Endothelial cell of umbilical vein (primary cell): Measurements from ENCODE around the gene LMF2. TPM values are rescaled to one million over a fixed set of nuclear protein-coding genes. Genes with fewer than 3 reads are reported as not detected.

Experiments used
- BruUV-seq: library from RNA; stranded (reverse); fragments of 400-500 nt; replicated peaks from 2 replicates; lab custom pipeline; 2021; lab: Mats Ljungman, UMichigan
- CTCF ChIA-PET: fragments of 300-600, 350-600 bp; sonication (Branson Sonifier 250); formaldehyde crosslinking; loops from one replicate; lab custom pipeline; 2021; ENCODE audit warnings: antibody characterized with exemption, inconsistent platforms; lab: Charles Lee
- POLR2A ChIA-PET: fragments of 300-600, 350-600 bp; sonication (Branson Sonifier 250); formaldehyde crosslinking; loops from one replicate; lab custom pipeline; 2021; ENCODE audit warnings: antibody characterized with exemption, inconsistent platforms; lab: Charles Lee
- DNase-seq: peaks from one replicate; pipeline ENCODE4 v3.0.0-alpha.2; 2011; ENCODE audit warnings: low read depth, low spot score
- FAIRE-seq: peaks from 2 replicates; lab custom pipeline; 2011; peaks lifted over from hg19 to GRCh38; lab: Jason Lieb, UNC
- H2AFZ ChIP-seq: 2 replicates; pipeline ENCODE4 v1.6.0; 2012; ENCODE audit warnings: low read depth, low read length, control low read depth, inconsistent platforms
- H3K27ac ChIP-seq: 2 replicates; pipeline ENCODE4 v1.5.1; 2011; ENCODE audit warnings: low read depth, mild to moderate bottlenecking, control low read depth, low read length, moderate library complexity; ENCODE audit not compliant: insufficient read depth
- H3K27me3 ChIP-seq, 2 experiments: 2 replicates each; pipeline versions ENCODE4 v1.6.0 to v1.6.1; 2011; ENCODE audit warnings: low read length in 2 of 2, mixed read lengths in 1 of 2; ENCODE audit not compliant: control insufficient read depth in 2 of 2, insufficient read depth in 2 of 2
- H3K36me3 ChIP-seq, 2 experiments: 2 replicates in 1 of 2; 3 replicates in 1 of 2; pipeline ENCODE4 v1.5.1; 2011; ENCODE audit warnings: low read length in 2 of 2, mild to moderate bottlenecking in 1 of 2, moderate library complexity in 1 of 2; ENCODE audit not compliant: control insufficient read depth in 2 of 2, insufficient read depth in 2 of 2; ENCODE audit errors: extremely low read depth in 1 of 2
- H3K4me1 ChIP-seq: 3 replicates; pipeline ENCODE4 v1.5.1; 2011; ENCODE audit warnings: mild to moderate bottlenecking, low read length; ENCODE audit not compliant: control insufficient read depth, insufficient read depth; ENCODE audit errors: extremely low read depth
- H3K4me2 ChIP-seq: 2 replicates; pipeline ENCODE4 v1.6.1; 2011; ENCODE audit warnings: low read length, control low read depth, mixed read lengths; ENCODE audit not compliant: insufficient read depth
- H3K4me3 ChIP-seq, 3 experiments: fragments of 200-600 bp in 1 of 3; sonication (generic), shearing (Covaris generic) in 1 of 3; replicated peaks in 1 of 3; 2 replicates each; pipeline ENCODE4 v1.5.1; 2011 to 2016; ENCODE audit warnings: control low read depth in 3 of 3, low read length in 3 of 3, mild to moderate bottlenecking in 2 of 3, inconsistent platforms in 1 of 3, low read depth in 1 of 3, moderate library complexity in 1 of 3; ENCODE audit not compliant: insufficient read depth in 1 of 3
- H3K79me2 ChIP-seq: 2 replicates; pipeline ENCODE4 v1.6.0; 2012; ENCODE audit warnings: low read length, inconsistent platforms; ENCODE audit not compliant: control insufficient read depth, insufficient read depth
- H3K9ac ChIP-seq: replicated peaks from 2 replicates; pipeline ENCODE3; 2011; ENCODE audit warnings: low read length, control low read depth; ENCODE audit not compliant: insufficient read depth; ENCODE audit errors: extremely low read depth
- H3K9me1 ChIP-seq: replicated peaks from 3 replicates; pipeline ENCODE4 v1.6.0; 2011; ENCODE audit warnings: mild to moderate bottlenecking, low read length; ENCODE audit not compliant: control insufficient read depth, insufficient read depth; ENCODE audit errors: extremely low read depth
- H3K9me3 ChIP-seq: replicated peaks from 2 replicates; pipeline ENCODE4 v1.5.1; 2012; ENCODE audit warnings: low read length, inconsistent platforms; ENCODE audit not compliant: control insufficient read depth, insufficient read depth
- H4K20me1 ChIP-seq: replicated peaks from 2 replicates; pipeline ENCODE3; 2011; ENCODE audit warnings: mild to moderate bottlenecking, low read length; ENCODE audit not compliant: control insufficient read depth, insufficient read depth; ENCODE audit errors: extremely low read depth
- CTCF ChIP-seq, 2 donors: IDR thresholded peaks; 1 replicate in 1 of 2; 2 replicates in 1 of 2; pipeline ENCODE4 v1.5.1; 2011; ENCODE audit warnings: low read length in 2 of 2, mild to moderate bottlenecking in 2 of 2, moderate library complexity in 2 of 2, control low read depth in 1 of 2, inconsistent platforms in 1 of 2, low read depth in 1 of 2; ENCODE audit not compliant: insufficient read depth in 1 of 2; ENCODE audit errors: extremely low read depth in 1 of 2
- EZH2 ChIP-seq: IDR thresholded peaks from 2 replicates; pipeline ENCODE4 v1.6.1; 2012; ENCODE audit warnings: borderline replicate concordance, low read depth, mild to moderate bottlenecking, moderate library complexity, low read length, inconsistent platforms; ENCODE audit not compliant: severe bottlenecking
- FOS ChIP-seq: IDR thresholded peaks from 2 replicates; pipeline ENCODE4 v1.6.1; 2011; ENCODE audit warnings: mild to moderate bottlenecking, low read length, moderate library complexity, borderline replicate concordance; ENCODE audit not compliant: insufficient read depth
- GATA2 ChIP-seq: IDR thresholded peaks from 2 replicates; pipeline ENCODE4 v1.7.0; 2011; ENCODE audit warnings: low read depth, mild to moderate bottlenecking, moderate library complexity, mixed read lengths, low read length; ENCODE audit not compliant: insufficient read length, insufficient read depth
- JUN ChIP-seq: IDR thresholded peaks from 2 replicates; pipeline ENCODE4 v1.6.1; 2011; ENCODE audit warnings: borderline replicate concordance, low read depth; ENCODE audit not compliant: insufficient read length, insufficient read depth
- MAX ChIP-seq: IDR thresholded peaks from 2 replicates; pipeline ENCODE4 v1.6.1; 2011; ENCODE audit not compliant: insufficient read depth, insufficient read length
- MYC ChIP-seq: IDR thresholded peaks from one replicate; pipeline ENCODE4 v1.6.1; 2011; ENCODE audit warnings: mild to moderate bottlenecking, low read depth, low read length
- POLR2A ChIP-seq: IDR thresholded peaks from 2 replicates; pipeline ENCODE4 v1.6.1; 2012; ENCODE audit warnings: low read depth, mild to moderate bottlenecking, control low read depth, low read length
- POLR2AphosphoS5 ChIP-seq: IDR thresholded peaks from 2 replicates; pipeline ENCODE4 v1.6.1; 2012; ENCODE audit warnings: low read depth, mild to moderate bottlenecking, control low read depth, low read length, moderate library complexity; ENCODE audit not compliant: insufficient read depth
- dilution Hi-C: fragments of 300-500 bp; cut with MboI; formaldehyde crosslinking; loops from one replicate; pipeline ENCODE4 v1.15.0; 2019; ENCODE audit warnings: low sequenced_read_pairs; ENCODE audit not compliant: extremely low pct_ligation_motif_present
- intact Hi-C: fragments of 100-400 bp; cut with micrococcal nuclease; formaldehyde crosslinking; loops from one replicate; pipeline ENCODE4 v1.10.0; 2022
- polyA plus RNA-seq, 4 experiments: library from polyadenylated mRNA; depleted of rRNA in 3 of 4; stranded (reverse) in 3 of 4; unstranded in 1 of 4; fragments of >200 nt; gene quantifications; 2 replicates each; pipeline versions ENCODE4 v1.2.1 to v1.2.3, GENCODE V29; 2011 to 2012; ENCODE audit warnings: missing spikeins in 1 of 4
- total RNA-seq: library from RNA; stranded (reverse); gene quantifications from 2 replicates; pipeline ENCODE4 v1.2.3, GENCODE V29; 2021

LMF2 gene
- total and polyA plus RNA-seq, 2 donors (not counting 3 experiments of a cell fraction or from before 2014, with no cell fraction given): 89.7 to 112 TPM

GRCh38 chr22:50513175-50513574, 5.7 kb upstream of the LMF2 start:
- dilution Hi-C loops: no loop called here
- POLR2A ChIA-PET: no interaction called here
- peaks cover 32% of the 10 kb centered on the region for H3K79me2 ChIP-seq

More at GRCh38 chr22:50513175-50513574, 5.7 kb upstream of the LMF2 start:
- peaks cover 11% of the 10 kb centered on the region for H3K4me1 ChIP-seq
- H3K9me1 ChIP-seq: no peaks in the 10 kb centered on the region
- FAIRE-seq: no peak
- CTCF ChIA-PET: no interaction called here
- no peak overlapping the region for H3K27ac ChIP-seq
- no peak overlapping the region for H2AFZ ChIP-seq
- no peak overlapping the region for H3K4me2 ChIP-seq
- DNase-seq: no peak
- H4K20me1 ChIP-seq: no peaks in the 10 kb centered on the region
- intact Hi-C loops: no loop called here
- BruUV-seq: no TSS peak
- H3K9me3 ChIP-seq: no peaks in the 10 kb centered on the region
- H3K4me3 ChIP-seq: no peak overlapping the region
- no peaks in the 10 kb centered on the region for H3K27me3 ChIP-seq
- TF ChIP-seq FOS: no peak
- TF ChIP-seq MAX: no peak
- no peak for TF ChIP-seq MYC
- TF ChIP-seq CTCF (IDR thresholded peaks at IDR 0.05; ENCODE audit: extremely low read depth in 1 of 2, insufficient read depth in 1 of 2, low read depth in 1 of 2, low read length in 2 of 2): no peak
- TF ChIP-seq POLR2A: no peak
- TF ChIP-seq JUN: no peak
- no peak for TF ChIP-seq EZH2
- no peak for TF ChIP-seq GATA2
- no peak for TF ChIP-seq POLR2AphosphoS5
- no peak overlapping the region for H3K9ac ChIP-seq
- H3K36me3 ChIP-seq: peaks cover 0 to 4% of the 10 kb centered on the region in 2 experiments
